Natural killer cell treated with Interleukin-12 subunit alpha and Interleukin-12 subunit beta and Interleukin-15 and Interleukin-18, amount 100 ng/mL, for 72 hours (primary cell): ENCODE measurements around the gene CHRNA1. TPM values are rescaled to one million over a fixed set of nuclear protein-coding genes. Genes with fewer than 3 reads are reported as not detected.

Experiments used
- ATAC-seq, 2 donors: fragments of 150-1000 bp; cut with Tn5 transposase in 1 of 2; sonication (Bioruptor Pico), chemical (Tn5 transposase) in 1 of 2; 2 replicates each; pipeline ENCODE4 v1.10.0; 2021
- DNase-seq: peaks from one replicate; pipeline ENCODE4 v3.0.0; 2022; ENCODE audit warnings: low spot score
- H3K27ac Mint-ChIP-seq, 2 donors: 1 replicate in 1 of 2; 2 replicates in 1 of 2; pipeline ENCODE4 v1.8.0; 2022; ENCODE audit warnings: mixed read lengths in 2 of 2, mild to moderate bottlenecking in 1 of 2, moderate library complexity in 1 of 2
- H3K27me3 Mint-ChIP-seq, 2 donors: 1 replicate in 1 of 2; 2 replicates in 1 of 2; pipeline ENCODE4 v1.8.0; 2022; ENCODE audit warnings: mixed read lengths in 2 of 2
- H3K36me3 Mint-ChIP-seq: one replicate; pipeline ENCODE4 v1.8.0; 2022; ENCODE audit warnings: mixed read lengths
- H3K4me1 Mint-ChIP-seq, 2 donors: 1 replicate in 1 of 2; 2 replicates in 1 of 2; pipeline ENCODE4 v1.8.0; 2022; ENCODE audit warnings: low read depth in 2 of 2, mixed read lengths in 2 of 2, mild to moderate bottlenecking in 1 of 2
- H3K4me3 Mint-ChIP-seq: one replicate; pipeline ENCODE4 v1.8.0; 2022; ENCODE audit warnings: mixed read lengths
- H3K9me3 Mint-ChIP-seq: 2 replicates; pipeline ENCODE4 v1.8.0; 2022; ENCODE audit warnings: mixed read lengths
- total RNA-seq, 2 donors: library from RNA; stranded (reverse); gene quantifications; one replicate each; pipeline ENCODE4 v1.2.3, GENCODE V29; 2022

Gene CHRNA1
- total RNA-seq, 2 donors from 2014 or later: not detected

DNA sequence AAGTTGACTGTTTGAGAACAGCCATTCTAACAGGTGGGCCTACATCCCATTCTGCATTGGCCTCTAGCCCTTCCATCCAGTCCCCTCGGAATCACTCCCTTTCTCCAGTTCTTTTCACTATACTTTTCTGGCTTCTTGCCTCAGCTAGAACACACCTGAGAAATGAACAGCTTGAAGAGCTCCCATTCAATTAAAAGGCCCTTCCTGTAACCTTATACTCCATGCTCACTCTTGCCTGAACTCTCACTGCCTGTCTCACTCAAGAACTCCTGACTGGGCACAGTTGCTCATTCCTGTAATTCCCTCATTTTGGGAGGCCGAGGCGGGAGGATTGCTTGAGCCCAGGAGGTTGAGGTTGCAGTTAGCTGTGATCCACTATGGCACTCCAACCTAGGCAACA lies 23.6 kb downstream of the CHRNA1 start:
- H3K9me3 Mint-ChIP-seq: no peaks in the 10 kb centered on the region
- DNase-seq (no peak), ATAC-seq (no peak)
- no peaks in the 10 kb centered on the region for H3K4me1 Mint-ChIP-seq
- H3K4me3 Mint-ChIP-seq: no peak overlapping the region
- H3K27me3 Mint-ChIP-seq: peaks cover 21 to 36% of the 10 kb centered on the region in 2 donors
- H3K36me3 Mint-ChIP-seq: no peaks in the 10 kb centered on the region
- no peak overlapping the region for H3K27ac Mint-ChIP-seq

- ATAC-seq (no peak), DNase-seq (no peak)
- no peaks in the 10 kb centered on the region for H3K9me3 Mint-ChIP-seq
- no peak overlapping the region for H3K27ac Mint-ChIP-seq
- no peak overlapping the region for H3K4me3 Mint-ChIP-seq
- H3K4me1 Mint-ChIP-seq: no peaks in the 10 kb centered on the region
- H3K27me3 Mint-ChIP-seq: peaks cover 26 to 44% of the 10 kb centered on the region in 2 donors
- H3K36me3 Mint-ChIP-seq: no peaks in the 10 kb centered on the region
Observed at GRCh38 chr2:174738841-174739240, 25.4 kb downstream of the CHRNA1 start.

DNA sequence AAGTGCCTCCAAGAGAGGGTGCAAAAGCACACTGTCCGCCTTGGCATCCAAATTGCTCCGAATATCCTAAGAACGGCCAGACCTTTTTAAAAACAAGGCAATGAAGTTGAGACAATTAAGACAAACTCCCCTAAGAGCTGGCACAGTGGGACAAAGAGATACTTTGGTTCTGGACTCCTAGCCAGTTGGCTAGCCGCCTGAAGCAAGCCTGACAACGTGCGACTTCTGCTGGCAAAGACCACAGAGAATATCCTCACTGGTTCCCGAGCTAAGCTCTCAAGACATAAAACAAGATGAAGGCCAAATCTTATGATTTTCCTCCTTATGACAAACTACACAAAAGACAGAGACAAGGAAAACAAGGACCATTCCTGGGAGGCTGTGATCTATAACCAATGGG lies 32.7 kb downstream of the CHRNA1 start:
- Mint-ChIP-seq H3K27ac (no peak overlapping the region), H3K27me3 (peaks cover 42 to 52% of the 10 kb centered on the region in 2 donors), H3K4me1 (peaks cover 7 to 8% of the 10 kb centered on the region in 2 donors), H3K36me3 (no peaks in the 10 kb centered on the region), H3K4me3 (no peak overlapping the region), H3K9me3 (no peaks in the 10 kb centered on the region)
- DNase-seq: no peak
- no peak for ATAC-seq

DNA sequence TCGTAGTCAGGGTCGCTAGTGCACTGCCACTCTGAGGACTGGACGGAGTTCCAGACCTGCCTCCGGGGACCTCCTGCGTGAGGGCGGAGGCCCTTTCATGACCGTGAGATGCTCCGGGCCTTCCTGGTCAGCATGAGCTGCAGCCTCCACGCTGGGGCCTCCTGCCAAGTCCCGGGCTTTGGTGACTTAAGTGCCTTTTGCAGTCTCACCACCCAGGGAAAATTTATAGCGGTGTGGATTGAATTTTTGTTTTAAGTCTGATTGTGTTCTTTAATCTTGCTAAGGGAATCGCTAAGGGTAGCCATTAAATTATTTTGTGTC lies 33.6 kb downstream of the CHRNA1 start:
- Mint-ChIP-seq H3K4me3 (peak overlapping the region; percentile 63), H3K4me1 (peaks cover 7 to 8% of the 10 kb centered on the region in 2 donors), H3K36me3 (no peaks in the 10 kb centered on the region), H3K27ac (no peak overlapping the region), H3K9me3 (no peaks in the 10 kb centered on the region), H3K27me3 (peaks cover 45 to 52% of the 10 kb centered on the region in 2 donors)
- no peak for ATAC-seq
- DNase-seq: no peak

- H3K4me1 Mint-ChIP-seq: peaks cover 7 to 8% of the 10 kb centered on the region in 2 donors
- ATAC-seq: peak; percentile 69 to 86
- H3K4me3 Mint-ChIP-seq: peak overlapping the region; percentile 63
- no peak overlapping the region for H3K27ac Mint-ChIP-seq
- H3K27me3 Mint-ChIP-seq: peaks cover 44 to 52% of the 10 kb centered on the region in 2 donors
- no peaks in the 10 kb centered on the region for H3K9me3 Mint-ChIP-seq
- peak; percentile 64 for DNase-seq
- H3K36me3 Mint-ChIP-seq: no peaks in the 10 kb centered on the region
Observed at GRCh38 chr2:174729797-174730697, 34.2 kb downstream of the CHRNA1 start.

GRCh38 chr2:174728096-174728495 lies 36.2 kb downstream of the CHRNA1 start:
- ATAC-seq (no peak), DNase-seq (no peak)
- peaks cover 37 to 40% of the 10 kb centered on the region in 2 donors for H3K27me3 Mint-ChIP-seq
- H3K4me3 Mint-ChIP-seq: no peak overlapping the region
- H3K4me1 Mint-ChIP-seq: peaks cover 7 to 8% of the 10 kb centered on the region in 2 donors
- no peaks in the 10 kb centered on the region for H3K36me3 Mint-ChIP-seq
- no peak overlapping the region for H3K27ac Mint-ChIP-seq
- H3K9me3 Mint-ChIP-seq: no peaks in the 10 kb centered on the region

DNA sequence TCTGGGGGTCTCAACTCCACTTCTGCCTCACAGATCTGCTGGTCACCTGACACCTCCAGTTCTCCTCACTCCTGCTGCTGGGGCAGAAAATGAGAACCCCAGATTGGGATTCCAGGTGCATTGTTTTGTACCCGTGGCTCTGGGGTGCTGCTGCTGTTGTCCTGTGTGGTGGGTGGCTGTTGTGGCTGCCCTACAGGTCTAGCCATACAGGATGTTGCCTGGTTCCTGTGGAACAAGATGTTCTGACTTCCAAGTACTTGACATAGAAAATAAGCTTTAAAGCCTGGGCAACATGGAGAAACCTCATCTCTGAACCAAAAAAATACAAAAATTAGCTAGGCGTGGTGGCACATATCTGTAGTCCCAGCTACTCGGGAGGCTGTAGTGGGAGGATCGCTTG lies 38.1 kb downstream of the CHRNA1 start:
- no peaks in the 10 kb centered on the region for H3K9me3 Mint-ChIP-seq
- H3K27me3 Mint-ChIP-seq: peaks cover 31 to 33% of the 10 kb centered on the region in 2 donors

GRCh38 chr2:174722942-174723592 lies 41.2 kb downstream of the CHRNA1 start:
- Mint-ChIP-seq H3K27ac (no peak overlapping the region), H3K9me3 (no peaks in the 10 kb centered on the region), H3K4me1 (peaks cover 11 to 15% of the 10 kb centered on the region in 2 donors), H3K4me3 (no peak overlapping the region), H3K27me3 (peaks cover 18 to 20% of the 10 kb centered on the region in 2 donors), H3K36me3 (peaks cover 5% of the 10 kb centered on the region)
- DNase-seq (no peak), ATAC-seq (no peak)

More for the DNA sequence above, 38.1 kb downstream of the CHRNA1 start:
- Mint-ChIP-seq H3K27ac (no peak overlapping the region), H3K4me3 (no peak overlapping the region), H3K36me3 (peaks cover 2% of the 10 kb centered on the region), H3K4me1 (peaks cover 8 to 11% of the 10 kb centered on the region in 2 donors)
- DNase-seq: no peak
- ATAC-seq: no peak

GRCh38 chr2:174719016-174719415 lies 45.3 kb downstream of the CHRNA1 start:
- peaks cover 26 to 32% of the 10 kb centered on the region in 2 donors for H3K4me1 Mint-ChIP-seq
- ATAC-seq (no peak), DNase-seq (no peak)
- peaks cover 5% of the 10 kb centered on the region for H3K36me3 Mint-ChIP-seq
- H3K9me3 Mint-ChIP-seq: no peaks in the 10 kb centered on the region
- peak overlapping the region in 1 of 2 donors; percentile 10 for H3K27ac Mint-ChIP-seq
- H3K27me3 Mint-ChIP-seq: peaks cover 9 to 13% of the 10 kb centered on the region in 2 donors
- H3K4me3 Mint-ChIP-seq: no peak overlapping the region

DNA sequence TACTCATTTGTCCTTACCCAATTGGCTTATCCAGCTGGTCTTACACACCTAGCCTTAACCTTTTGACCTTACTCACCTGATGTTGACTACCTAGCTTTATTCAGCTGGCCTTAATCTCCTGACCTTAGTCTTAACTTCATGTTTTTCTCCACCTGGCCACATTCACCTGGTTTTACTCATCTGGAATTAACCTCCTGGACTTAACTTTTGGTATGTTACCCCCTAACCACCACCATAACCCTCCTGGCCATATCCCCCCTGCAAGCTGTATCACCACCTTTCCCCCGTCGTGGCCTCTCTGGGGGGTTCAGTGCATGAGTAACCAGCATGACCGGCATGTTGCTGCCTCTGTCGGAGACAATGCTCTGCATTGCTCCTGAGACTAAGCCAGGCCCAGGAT lies 45.7 kb downstream of the CHRNA1 start:
- Mint-ChIP-seq H3K4me1 (peaks cover 26 to 32% of the 10 kb centered on the region in 2 donors), H3K36me3 (peaks cover 5% of the 10 kb centered on the region), H3K4me3 (no peak overlapping the region), H3K9me3 (no peaks in the 10 kb centered on the region), H3K27ac (peak overlapping the region; percentile 10 to 83), H3K27me3 (peaks cover 8 to 13% of the 10 kb centered on the region in 2 donors)
- ATAC-seq (no peak), DNase-seq (no peak)

DNA sequence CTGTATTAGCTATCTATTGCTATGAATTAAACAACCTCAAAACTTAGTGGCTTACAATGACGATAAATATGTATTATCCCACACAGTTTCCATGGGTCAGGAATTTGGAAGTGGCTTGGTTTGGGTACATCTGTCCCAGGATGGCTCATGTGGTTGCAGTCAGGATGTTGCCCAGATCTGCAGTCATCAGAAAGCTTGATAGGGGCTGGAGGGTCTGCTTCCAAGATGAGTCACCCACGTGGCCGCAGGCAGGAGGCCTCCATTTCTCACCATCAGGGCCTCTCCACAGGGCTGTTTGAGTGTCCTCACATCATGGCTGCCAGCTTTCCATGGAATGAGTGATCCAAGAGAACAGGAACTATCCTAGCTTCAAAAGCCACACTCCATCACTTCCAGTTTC lies 46.4 kb downstream of the CHRNA1 start:
- DNase-seq (no peak), ATAC-seq (no peak)
- peak overlapping the region; percentile 66 to 83 for H3K27ac Mint-ChIP-seq
- peaks cover 26 to 32% of the 10 kb centered on the region in 2 donors for H3K4me1 Mint-ChIP-seq
- no peaks in the 10 kb centered on the region for H3K9me3 Mint-ChIP-seq
- H3K4me3 Mint-ChIP-seq: peak overlapping the region; percentile 74
- H3K36me3 Mint-ChIP-seq: peaks cover 5% of the 10 kb centered on the region
- H3K27me3 Mint-ChIP-seq: peaks cover 8 to 13% of the 10 kb centered on the region in 2 donors

- no peaks in the 10 kb centered on the region for H3K9me3 Mint-ChIP-seq
- ATAC-seq (peak; percentile 66 to 84), DNase-seq (no peak)
- peaks cover 8 to 13% of the 10 kb centered on the region in 2 donors for H3K27me3 Mint-ChIP-seq
- peak overlapping the region; percentile 74 for H3K4me3 Mint-ChIP-seq
- peak overlapping the region; percentile 66 to 83 for H3K27ac Mint-ChIP-seq
- H3K4me1 Mint-ChIP-seq: peaks cover 26 to 32% of the 10 kb centered on the region in 2 donors
- H3K36me3 Mint-ChIP-seq: peaks cover 5% of the 10 kb centered on the region
Observed at GRCh38 chr2:174717273-174717672, 47.0 kb downstream of the CHRNA1 start.

- ATAC-seq (peak; percentile 67 to 87), DNase-seq (no peak)
- Mint-ChIP-seq H3K27ac (peak overlapping the region; percentile 66 to 83), H3K27me3 (peaks cover 7 to 10% of the 10 kb centered on the region in 2 donors), H3K9me3 (no peaks in the 10 kb centered on the region), H3K4me3 (peak overlapping the region; percentile 74), H3K4me1 (peaks cover 26 to 31% of the 10 kb centered on the region in 2 donors), H3K36me3 (peaks cover 5% of the 10 kb centered on the region)
Observed at GRCh38 chr2:174716785-174717184, 47.5 kb downstream of the CHRNA1 start.

- no peak for ATAC-seq
- peaks cover 21 to 23% of the 10 kb centered on the region in 2 donors for H3K4me1 Mint-ChIP-seq
- no peaks in the 10 kb centered on the region for H3K36me3 Mint-ChIP-seq
- peaks cover 3 to 4% of the 10 kb centered on the region in 2 donors for H3K27me3 Mint-ChIP-seq
- H3K4me3 Mint-ChIP-seq: no peak overlapping the region
- no peaks in the 10 kb centered on the region for H3K9me3 Mint-ChIP-seq
- no peak for DNase-seq
- no peak overlapping the region for H3K27ac Mint-ChIP-seq
Observed at GRCh38 chr2:174713686-174714085, 50.6 kb downstream of the CHRNA1 start.
